Activated CD4-positive, alpha-beta memory T cell treated with anti-CD3 and anti-CD28 coated beads, Interleukin-2, amount 10 ng/mL, durations not matched to agents 7 days and 5 days (primary cell): ENCODE results near the gene ZFAND3. TPM values are rescaled to one million over a fixed set of nuclear protein-coding genes. Genes with fewer than 3 reads are reported as not detected.

Experiments used
- CTCF ChIA-PET: fragments of 350-600 bp; sonication (Branson Sonifier 250); formaldehyde crosslinking; loops from one replicate; lab custom pipeline; 2021; ENCODE audit warnings: antibody characterized with exemption, inconsistent platforms; lab: Charles Lee
- POLR2A ChIA-PET: fragments of 350-600 bp; sonication (Branson Sonifier 250); formaldehyde crosslinking; loops from one replicate; lab custom pipeline; 2021; ENCODE audit warnings: antibody characterized with exemption; lab: Charles Lee
- DNase-seq: peaks from one replicate; pipeline ENCODE4 v3.0.0-alpha.2; 2020
- H3K27ac Mint-ChIP-seq: one replicate; pipeline ENCODE4 v1.8.0; 2021; ENCODE audit warnings: mild to moderate bottlenecking, mixed read lengths
- H3K27me3 Mint-ChIP-seq: one replicate; pipeline ENCODE4 v1.8.0; 2021; ENCODE audit warnings: mixed read lengths
- H3K36me3 Mint-ChIP-seq: one replicate; pipeline ENCODE4 v1.8.0; 2021; ENCODE audit warnings: low read depth, mixed read lengths
- H3K4me1 Mint-ChIP-seq: one replicate; pipeline ENCODE4 v1.8.0; 2021; ENCODE audit warnings: mixed read lengths
- H3K4me3 Mint-ChIP-seq: one replicate; pipeline ENCODE4 v1.8.0; 2021; ENCODE audit warnings: mild to moderate bottlenecking, mixed read lengths
- H3K9me3 Mint-ChIP-seq: one replicate; pipeline ENCODE4 v1.8.0; 2021; ENCODE audit warnings: mixed read lengths
- total RNA-seq, 2 experiments: library from RNA; stranded (reverse); gene quantifications; one replicate each; pipeline ENCODE4 v1.2.3, GENCODE V29; 2021

The ZFAND3 gene
- total RNA-seq, 2 experiments from 2014 or later: 35.2 to 38.2 TPM

- Mint-ChIP-seq H3K27ac (no peak overlapping the region), H3K36me3 (peaks cover 4% of the 10 kb centered on the region), H3K4me1 (peaks cover 8% of the 10 kb centered on the region), H3K4me3 (no peak overlapping the region), H3K27me3 (no peaks in the 10 kb centered on the region), H3K9me3 (no peaks in the 10 kb centered on the region)
- POLR2A ChIA-PET: no interaction called here
- CTCF ChIA-PET: no interaction called here
- no peak for DNase-seq
These were observed 84.1 kb downstream of the ZFAND3 start for GRCh38 chr6:37903351-37904340.

- DNase-seq: no peak
- Mint-ChIP-seq H3K9me3 (no peaks in the 10 kb centered on the region), H3K36me3 (peaks cover 7% of the 10 kb centered on the region), H3K4me3 (no peak overlapping the region), H3K27me3 (no peaks in the 10 kb centered on the region), H3K27ac (no peak overlapping the region), H3K4me1 (peaks cover 13% of the 10 kb centered on the region)
- CTCF ChIA-PET: no interaction called here
- POLR2A ChIA-PET: no interaction called here
These were observed 85.1 kb downstream of the ZFAND3 start for GRCh38 chr6:37904590-37904989.

DNA sequence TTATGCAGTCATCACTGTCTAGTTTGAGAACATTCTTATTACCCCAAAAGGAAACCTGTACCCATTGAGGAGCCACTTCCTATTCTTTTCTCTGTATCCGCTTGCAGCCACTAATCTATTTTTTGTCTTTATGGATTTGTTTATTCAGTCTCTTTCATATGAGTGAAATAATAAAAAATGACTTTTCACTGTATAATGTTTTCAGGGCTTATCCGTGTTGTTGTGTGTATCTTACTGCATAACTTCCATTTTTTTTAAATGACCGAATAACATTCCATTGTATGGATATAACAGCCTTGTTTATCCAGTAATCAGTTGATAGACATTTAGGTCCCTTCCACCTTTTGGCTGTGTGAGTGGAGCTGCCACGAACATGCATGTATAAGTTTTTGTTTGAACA, 86.6 kb downstream of the ZFAND3 start:
- Mint-ChIP-seq H3K27me3 (no peaks in the 10 kb centered on the region), H3K36me3 (peaks cover 7% of the 10 kb centered on the region), H3K9me3 (no peaks in the 10 kb centered on the region), H3K4me1 (peaks cover 17% of the 10 kb centered on the region), H3K4me3 (no peak overlapping the region), H3K27ac (no peak overlapping the region)
- DNase-seq: no peak
- ChIA-PET POLR2A (no interaction called here), CTCF (no interaction called here)

DNA sequence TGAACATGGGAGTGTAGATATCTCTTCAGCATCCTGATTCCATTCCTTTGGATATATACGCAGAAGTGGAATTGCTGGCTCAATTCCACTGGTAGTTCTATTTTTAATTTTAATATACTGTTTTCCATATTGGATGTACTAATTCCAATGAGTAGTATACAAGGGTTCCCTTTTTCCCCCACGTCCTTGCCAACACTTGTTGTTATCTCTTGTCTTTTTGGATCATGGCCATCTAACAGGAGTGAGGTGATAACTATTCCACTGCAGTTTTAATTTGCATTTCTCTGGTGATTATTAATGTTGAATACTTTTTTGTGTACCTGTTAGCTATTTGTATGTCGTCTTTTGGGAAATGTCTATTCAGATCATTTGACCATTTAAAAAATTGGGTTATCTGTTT, 91.5 kb downstream of the ZFAND3 start:
- Mint-ChIP-seq H3K36me3 (peaks cover 7% of the 10 kb centered on the region), H3K4me3 (no peak overlapping the region), H3K27me3 (no peaks in the 10 kb centered on the region), H3K27ac (no peak overlapping the region), H3K9me3 (no peaks in the 10 kb centered on the region), H3K4me1 (peaks cover 16% of the 10 kb centered on the region)
- ChIA-PET POLR2A (no interaction called here), CTCF (no interaction called here)
- DNase-seq: no peak

- ChIA-PET POLR2A (no interaction called here), CTCF (no interaction called here)
- no peak for DNase-seq
- H3K4me1 Mint-ChIP-seq: peaks cover 11% of the 10 kb centered on the region
- H3K36me3 Mint-ChIP-seq: peaks cover 5% of the 10 kb centered on the region
- H3K4me3 Mint-ChIP-seq: no peak overlapping the region
- H3K27ac Mint-ChIP-seq: no peak overlapping the region
- no peaks in the 10 kb centered on the region for H3K9me3 Mint-ChIP-seq
- H3K27me3 Mint-ChIP-seq: no peaks in the 10 kb centered on the region
These were observed 93.7 kb downstream of the ZFAND3 start for GRCh38 chr6:37913210-37913609.

GRCh38 chr6:37915463-37915862, 95.9 kb downstream of the ZFAND3 start:
- no peak for DNase-seq

GRCh38 chr6:37916149-37916548, 96.6 kb downstream of the ZFAND3 start:
- no peak for DNase-seq
- Mint-ChIP-seq H3K27me3 (no peaks in the 10 kb centered on the region), H3K4me3 (no peak overlapping the region), H3K27ac (no peak overlapping the region), H3K36me3 (peaks cover 3% of the 10 kb centered on the region), H3K4me1 (peaks cover 1% of the 10 kb centered on the region), H3K9me3 (no peaks in the 10 kb centered on the region)
- CTCF ChIA-PET: interaction anchor here (0.6 kb wide), 1 partner anchor 211 kb away, joined by 5 read pairs; no protein-coding TSS in a partner anchor
- POLR2A ChIA-PET: interaction anchor here (1.1 kb wide), 1 partner anchor 98 kb away, joined by 3 read pairs; no protein-coding TSS in a partner anchor

More at GRCh38 chr6:37915463-37915862, 95.9 kb downstream of the ZFAND3 start:
- Mint-ChIP-seq H3K9me3 (no peaks in the 10 kb centered on the region), H3K4me3 (no peak overlapping the region), H3K4me1 (peaks cover 3% of the 10 kb centered on the region), H3K27me3 (no peaks in the 10 kb centered on the region), H3K36me3 (peaks cover 3% of the 10 kb centered on the region), H3K27ac (no peak overlapping the region)
- CTCF ChIA-PET: interaction anchor here (1.6 kb wide), 1 partner anchor 125 kb away, joined by 3 read pairs; no protein-coding TSS in a partner anchor
- POLR2A ChIA-PET: no interaction called here

DNA sequence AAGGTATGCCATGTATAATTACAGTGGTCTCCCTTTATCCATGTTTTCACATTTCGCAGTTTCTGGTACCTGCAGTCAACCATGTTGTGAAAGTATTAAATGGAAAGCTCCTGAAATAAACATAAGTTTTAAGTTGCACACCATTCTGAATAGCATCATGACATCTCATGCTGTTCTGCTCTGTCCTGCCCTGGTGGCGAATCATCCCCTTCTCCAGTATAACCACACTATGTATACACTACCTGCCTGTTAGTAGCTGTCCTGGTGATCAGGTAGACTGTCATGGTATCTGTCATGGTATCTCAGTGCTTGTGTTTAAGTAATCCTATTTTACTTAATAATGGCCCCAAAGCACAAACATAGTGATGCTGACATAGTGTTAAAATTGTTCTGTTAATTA, 97.1 kb downstream of the ZFAND3 start:
- POLR2A ChIA-PET: interaction anchor here (1.1 kb wide), 1 partner anchor 98 kb away, joined by 3 read pairs; no protein-coding TSS in a partner anchor
- Mint-ChIP-seq H3K4me1 (peaks cover 1% of the 10 kb centered on the region), H3K36me3 (peaks cover 3% of the 10 kb centered on the region)

DNA sequence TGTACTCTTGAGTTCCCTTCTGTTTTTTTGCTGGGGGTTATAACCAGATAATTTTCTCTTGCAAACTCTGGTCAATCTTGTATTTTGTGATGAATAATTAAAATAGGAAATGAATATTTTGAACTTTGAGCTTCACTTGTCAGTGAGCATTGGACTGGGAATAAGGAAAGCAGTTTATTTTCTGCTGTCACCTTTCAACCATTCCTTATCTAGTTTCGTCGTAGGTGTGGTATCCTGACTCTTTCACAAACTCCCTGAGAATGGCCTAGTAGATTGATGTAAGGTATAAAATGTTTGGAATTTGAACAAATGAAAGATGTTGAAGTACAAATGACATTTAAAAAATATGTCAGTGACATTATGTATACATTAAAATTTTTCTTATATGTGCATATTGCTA, 98.0 kb downstream of the ZFAND3 start:
- H3K9me3 Mint-ChIP-seq: no peaks in the 10 kb centered on the region
- ChIA-PET CTCF (no interaction called here), POLR2A (no interaction called here)
- H3K36me3 Mint-ChIP-seq: peaks cover 3% of the 10 kb centered on the region
- H3K27me3 Mint-ChIP-seq: no peaks in the 10 kb centered on the region
- peaks cover 1% of the 10 kb centered on the region for H3K4me1 Mint-ChIP-seq
- no peak overlapping the region for H3K4me3 Mint-ChIP-seq
- DNase-seq: no peak
- no peak overlapping the region for H3K27ac Mint-ChIP-seq

More for the DNA sequence above, 97.1 kb downstream of the ZFAND3 start:
- Mint-ChIP-seq H3K27ac (no peak overlapping the region), H3K4me3 (no peak overlapping the region), H3K27me3 (no peaks in the 10 kb centered on the region), H3K9me3 (no peaks in the 10 kb centered on the region)
- no peak for DNase-seq
- CTCF ChIA-PET: interaction anchor here (0.6 kb wide), 1 partner anchor 212 kb away, joined by 5 read pairs; no protein-coding TSS in a partner anchor

DNA sequence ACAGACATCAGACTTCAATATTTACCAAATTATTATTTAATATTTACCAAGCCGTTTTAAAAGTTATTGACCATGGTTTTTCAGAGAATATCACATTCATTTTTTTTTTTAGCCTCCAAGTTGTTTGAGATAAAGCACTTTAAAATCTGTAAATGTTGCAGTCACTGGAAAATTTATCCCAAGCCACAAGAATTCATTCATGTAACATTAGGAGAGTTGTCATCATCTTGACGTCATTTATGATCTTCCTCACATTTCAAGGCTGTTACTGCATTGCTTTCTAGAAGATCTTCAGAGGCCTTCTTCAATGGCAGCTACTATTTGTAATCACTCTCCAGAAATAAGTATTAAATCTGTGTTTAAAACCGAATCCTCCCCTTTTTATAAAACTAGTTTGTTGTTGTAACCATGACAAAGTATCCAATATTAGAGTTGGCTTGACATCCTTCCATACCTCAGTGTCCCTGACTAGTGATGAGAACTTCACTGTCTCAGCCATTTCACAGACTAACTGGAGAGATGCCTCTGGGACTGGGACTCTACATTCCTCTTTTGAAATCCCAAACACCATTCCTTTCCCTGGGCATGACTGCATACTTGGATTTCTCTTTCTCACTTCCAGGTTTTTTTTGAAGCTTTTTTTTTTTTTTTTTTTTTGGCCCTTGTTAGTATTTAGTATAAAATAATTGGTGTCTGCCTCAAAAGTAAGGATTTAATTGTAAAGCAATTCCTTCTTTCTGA, 100.1 kb downstream of the ZFAND3 start:
- CTCF ChIA-PET: interaction anchor here (0.7 kb wide), 1 partner anchor 811 kb away, joined by 4 read pairs; no protein-coding TSS in a partner anchor

DNA sequence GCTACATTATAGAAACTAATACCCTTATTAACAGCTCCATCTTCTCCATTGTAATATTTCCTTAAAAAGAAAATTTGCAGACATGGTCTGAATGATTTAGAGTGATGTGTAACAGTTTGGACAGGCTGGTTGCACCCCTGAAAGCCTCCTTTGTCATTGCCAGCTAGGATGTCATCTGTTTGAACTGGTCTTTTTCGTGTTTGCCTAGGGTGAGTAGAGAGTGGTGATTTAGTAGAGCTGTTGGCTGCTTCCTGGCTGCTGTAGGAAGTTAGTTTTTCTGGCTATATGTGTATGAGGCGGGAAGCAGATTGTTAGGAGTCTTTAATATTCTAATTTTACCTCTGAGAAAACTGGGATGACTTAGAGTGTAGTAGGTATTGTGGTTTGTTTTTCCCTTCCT, 101.1 kb downstream of the ZFAND3 start:
- no peak for DNase-seq
- ChIA-PET CTCF (no interaction called here), POLR2A (no interaction called here)
- H3K27ac Mint-ChIP-seq: no peak overlapping the region
- no peaks in the 10 kb centered on the region for H3K9me3 Mint-ChIP-seq
- peaks cover 3% of the 10 kb centered on the region for H3K36me3 Mint-ChIP-seq
- H3K4me3 Mint-ChIP-seq: no peak overlapping the region
- peaks cover 6% of the 10 kb centered on the region for H3K4me1 Mint-ChIP-seq
- no peaks in the 10 kb centered on the region for H3K27me3 Mint-ChIP-seq

More for the DNA sequence above, 100.1 kb downstream of the ZFAND3 start:
- DNase-seq: no peak
- H3K4me3 Mint-ChIP-seq: no peak overlapping the region
- peaks cover 6% of the 10 kb centered on the region for H3K4me1 Mint-ChIP-seq
- H3K9me3 Mint-ChIP-seq: no peaks in the 10 kb centered on the region
- no peak overlapping the region for H3K27ac Mint-ChIP-seq
- POLR2A ChIA-PET: no interaction called here
- no peaks in the 10 kb centered on the region for H3K27me3 Mint-ChIP-seq
- H3K36me3 Mint-ChIP-seq: peaks cover 3% of the 10 kb centered on the region

- CTCF ChIA-PET: no interaction called here
These were observed 103.0 kb downstream of the ZFAND3 start for GRCh38 chr6:37922563-37922962.

GRCh38 chr6:37923514-37923913, 104.0 kb downstream of the ZFAND3 start:
- no peak overlapping the region for H3K4me3 Mint-ChIP-seq
- no peaks in the 10 kb centered on the region for H3K27me3 Mint-ChIP-seq
- H3K36me3 Mint-ChIP-seq: no peaks in the 10 kb centered on the region
- no peaks in the 10 kb centered on the region for H3K9me3 Mint-ChIP-seq
- POLR2A ChIA-PET: no interaction called here
- CTCF ChIA-PET: interaction anchor here (0.7 kb wide), 1 partner anchor 378 kb away, joined by 3 read pairs; no protein-coding TSS in a partner anchor
- no peak overlapping the region for H3K27ac Mint-ChIP-seq
- DNase-seq: no peak
- peaks cover 6% of the 10 kb centered on the region for H3K4me1 Mint-ChIP-seq

More at GRCh38 chr6:37922563-37922962, 103.0 kb downstream of the ZFAND3 start:
- POLR2A ChIA-PET: no interaction called here
- no peak for DNase-seq
- Mint-ChIP-seq H3K27me3 (no peaks in the 10 kb centered on the region), H3K4me3 (no peak overlapping the region), H3K27ac (no peak overlapping the region), H3K36me3 (no peaks in the 10 kb centered on the region), H3K4me1 (peaks cover 6% of the 10 kb centered on the region), H3K9me3 (no peaks in the 10 kb centered on the region)
